HepG2 (cell line): Measurements from ENCODE around the gene SPC24. TPM values are rescaled to one million over a fixed set of nuclear protein-coding genes. Genes with fewer than 3 reads are reported as not detected.

Experiments used
- NRL ChIP-seq: sonication (generic); formaldehyde crosslinking; IDR thresholded peaks from 2 replicates; pipeline ENCODE4 v1.5.0; 2020; ENCODE audit warnings: missing genetic modification reagents, mild to moderate bottlenecking, moderate library complexity, borderline replicate concordance
- POGZ ChIP-seq: sonication (generic); formaldehyde crosslinking; IDR thresholded peaks from 2 replicates; pipeline ENCODE4 v1.4.0; 2020; ENCODE audit warnings: mild to moderate bottlenecking, missing genetic modification reagents
- RBFOX2 ChIP-seq: fragments of 200-400 bp; formaldehyde crosslinking; IDR thresholded peaks from 2 replicates; pipeline ENCODE4 v1.6.1; 2017; ENCODE audit warnings: low read depth, mild to moderate bottlenecking, low read length
- SMYD3 ChIP-seq: sonication (generic); formaldehyde crosslinking; IDR thresholded peaks from 2 replicates; pipeline ENCODE4 v1.8.1; 2023; ENCODE audit warnings: mild to moderate bottlenecking, missing genetic modification reagents
- TCF7L2 ChIP-seq: IDR thresholded peaks from 2 replicates; pipeline ENCODE4 v1.6.1; 2011; ENCODE audit warnings: mild to moderate bottlenecking, low read depth, low read length, moderate library complexity
- ZKSCAN5 ChIP-seq: sonication (generic); formaldehyde crosslinking; IDR thresholded peaks from 2 replicates; pipeline ENCODE4 v1.5.1; 2020; ENCODE audit warnings: mild to moderate bottlenecking, missing genetic modification reagents
- ZMYM2 ChIP-seq: sonication (generic); formaldehyde crosslinking; IDR thresholded peaks from 2 replicates; pipeline ENCODE4 v1.8.0; 2022; ENCODE audit warnings: mild to moderate bottlenecking, missing genetic modification reagents
- ZNF12 ChIP-seq: sonication (generic); formaldehyde crosslinking; IDR thresholded peaks from 2 replicates; pipeline ENCODE4 v1.5.0; 2020; ENCODE audit warnings: missing genetic modification reagents
- ZNF577 ChIP-seq: sonication (generic); formaldehyde crosslinking; IDR thresholded peaks from 2 replicates; pipeline ENCODE4 v1.4.0; 2020; ENCODE audit warnings: mild to moderate bottlenecking, low read depth, missing genetic modification reagents, borderline replicate concordance
- ZNF724P ChIP-seq: sonication (generic); formaldehyde crosslinking; IDR thresholded peaks from 2 replicates; pipeline ENCODE4 v1.8.0; 2022; ENCODE audit warnings: missing genetic modification reagents, borderline replicate concordance
- polyA plus RNA-seq, 8 experiments: library from polyadenylated mRNA; depleted of rRNA in 3 of 8; stranded (reverse) in 7 of 8; unstranded in 1 of 8; fragments of >200 nt; fragmentation: Illumina TruSeq in 4 of 8; extraction: Trizol in 4 of 8; gene quantifications; 2 replicates each; pipeline versions ENCODE4 v1.2.1 to v1.2.3, GENCODE V29; 2011 to 2016; ENCODE audit warnings: low read depth in 4 of 8, missing spikeins in 1 of 8, mixed read lengths in 1 of 8; ENCODE audit not compliant: insufficient read depth in 1 of 8
- total RNA-seq, 5 experiments: library from RNA; depleted of rRNA; stranded (reverse); fragments of >200 nt; fragmentation: Illumina TruSeq; extraction: Trizol; gene quantifications; 2 replicates each; pipeline ENCODE4 v1.2.3, GENCODE V29; 2016; ENCODE audit warnings: low read depth in 1 of 5
- TF ChIP-seq, protein P1 (sequence below): sonication (generic); formaldehyde crosslinking; IDR thresholded peaks from 2 replicates; pipeline ENCODE4 v1.5.0; 2020; ENCODE audit warnings: missing genetic modification reagents
- TF ChIP-seq, protein P2 (sequence below): IDR thresholded peaks from 2 replicates; pipeline ENCODE4 v1.6.1; 2012; ENCODE audit warnings: low read length, improper control_type of control experiment
- TF ChIP-seq, protein P3 (sequence below): sonication (generic); formaldehyde crosslinking; IDR thresholded peaks from 2 replicates; pipeline ENCODE4 v1.8.0; 2022; ENCODE audit warnings: mild to moderate bottlenecking, missing genetic modification reagents
- TF ChIP-seq, protein P4 (sequence below): sonication (generic); formaldehyde crosslinking; IDR thresholded peaks from 2 replicates; pipeline ENCODE4 v1.4.0; 2020; ENCODE audit warnings: mild to moderate bottlenecking, missing genetic modification reagents
- TF ChIP-seq, protein P5 (sequence below): sonication (generic); formaldehyde crosslinking; IDR thresholded peaks from 2 replicates; pipeline ENCODE4 v1.8.1; 2023; ENCODE audit warnings: mild to moderate bottlenecking, missing genetic modification reagents, borderline replicate concordance
- TF ChIP-seq, protein P6 (sequence below): sonication (generic); formaldehyde crosslinking; IDR thresholded peaks from 2 replicates; pipeline ENCODE4 v1.4.0; 2020; ENCODE audit warnings: mild to moderate bottlenecking, missing genetic modification reagents
- TF ChIP-seq, protein P7 (sequence below): sonication (generic); formaldehyde crosslinking; IDR thresholded peaks from 2 replicates; pipeline ENCODE4 v1.5.0; 2020; ENCODE audit warnings: missing genetic modification reagents

Gene SPC24
- total and polyA plus RNA-seq, 2 of the 13 experiments (the other 11 are each of a cell fraction or from before 2014, with no cell fraction given): 10.0 to 46.2 TPM

DNA sequence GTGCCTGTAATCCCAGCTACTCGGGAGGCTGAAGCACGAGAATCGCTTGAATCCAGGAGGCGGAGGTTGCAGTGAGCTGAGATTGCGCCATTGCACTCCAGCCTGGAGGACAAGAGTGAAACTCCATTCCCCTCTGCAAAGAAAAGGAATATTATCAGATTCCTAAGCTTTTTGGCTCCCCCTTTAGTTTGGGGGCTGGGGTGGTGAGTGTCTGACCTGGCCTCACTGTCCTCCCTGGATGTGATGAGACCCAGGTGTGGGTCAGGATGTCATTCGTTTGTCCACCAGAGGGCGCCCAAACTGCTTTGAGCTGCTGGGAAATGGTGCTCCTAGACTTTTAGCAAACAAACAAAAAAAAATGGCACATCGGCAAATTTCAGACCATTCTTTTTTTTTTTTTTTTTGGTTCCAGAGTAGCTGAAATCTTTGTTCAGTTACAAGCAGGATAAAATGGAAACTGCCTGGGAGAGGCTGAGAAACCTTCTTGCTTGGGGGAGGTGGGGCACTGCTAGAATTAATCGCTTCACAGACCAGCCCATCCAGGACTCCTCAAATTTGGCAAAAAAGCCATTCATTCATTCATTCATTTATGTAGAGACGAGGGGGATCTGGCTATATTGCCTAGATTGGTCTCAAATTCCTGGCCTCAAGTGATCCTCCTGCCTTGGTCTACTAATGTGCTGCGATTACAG is 29.4 kb downstream of the SPC24 start (continued):
- no peak for TF ChIP-seq SMYD3 (CRISPR knock-in tag)
- TF ChIP-seq NRL (CRISPR knock-in tag): no peak
- TF ChIP-seq ZNF724P (CRISPR knock-in tag): no peak
- TF ChIP-seq, protein P1, sequence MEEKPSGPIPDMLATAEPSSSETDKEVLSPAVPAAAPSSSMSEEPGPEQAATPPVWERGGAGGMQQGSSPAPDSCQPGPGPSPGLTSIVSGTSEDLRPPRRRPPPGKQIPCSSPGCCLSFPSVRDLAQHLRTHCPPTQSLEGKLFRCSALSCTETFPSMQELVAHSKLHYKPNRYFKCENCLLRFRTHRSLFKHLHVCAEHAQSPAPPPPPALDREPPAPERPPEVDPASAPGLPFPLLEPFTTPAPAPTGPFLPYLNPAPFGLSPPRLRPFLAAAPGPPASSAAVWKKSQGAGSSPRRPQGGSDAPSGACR (CRISPR knock-in tag): no peak
- no peak for TF ChIP-seq POGZ (CRISPR knock-in tag)
- TF ChIP-seq, protein P2, sequence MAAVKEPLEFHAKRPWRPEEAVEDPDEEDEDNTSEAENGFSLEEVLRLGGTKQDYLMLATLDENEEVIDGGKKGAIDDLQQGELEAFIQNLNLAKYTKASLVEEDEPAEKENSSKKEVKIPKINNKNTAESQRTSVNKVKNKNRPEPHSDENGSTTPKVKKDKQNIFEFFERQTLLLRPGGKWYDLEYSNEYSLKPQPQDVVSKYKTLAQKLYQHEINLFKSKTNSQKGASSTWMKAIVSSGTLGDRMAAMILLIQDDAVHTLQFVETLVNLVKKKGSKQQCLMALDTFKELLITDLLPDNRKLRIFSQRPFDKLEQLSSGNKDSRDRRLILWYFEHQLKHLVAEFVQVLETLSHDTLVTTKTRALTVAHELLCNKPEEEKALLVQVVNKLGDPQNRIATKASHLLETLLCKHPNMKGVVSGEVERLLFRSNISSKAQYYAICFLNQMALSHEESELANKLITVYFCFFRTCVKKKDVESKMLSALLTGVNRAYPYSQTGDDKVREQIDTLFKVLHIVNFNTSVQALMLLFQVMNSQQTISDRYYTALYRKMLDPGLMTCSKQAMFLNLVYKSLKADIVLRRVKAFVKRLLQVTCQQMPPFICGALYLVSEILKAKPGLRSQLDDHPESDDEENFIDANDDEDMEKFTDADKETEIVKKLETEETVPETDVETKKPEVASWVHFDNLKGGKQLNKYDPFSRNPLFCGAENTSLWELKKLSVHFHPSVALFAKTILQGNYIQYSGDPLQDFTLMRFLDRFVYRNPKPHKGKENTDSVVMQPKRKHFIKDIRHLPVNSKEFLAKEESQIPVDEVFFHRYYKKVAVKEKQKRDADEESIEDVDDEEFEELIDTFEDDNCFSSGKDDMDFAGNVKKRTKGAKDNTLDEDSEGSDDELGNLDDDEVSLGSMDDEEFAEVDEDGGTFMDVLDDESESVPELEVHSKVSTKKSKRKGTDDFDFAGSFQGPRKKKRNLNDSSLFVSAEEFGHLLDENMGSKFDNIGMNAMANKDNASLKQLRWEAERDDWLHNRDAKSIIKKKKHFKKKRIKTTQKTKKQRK: no peak
- TF ChIP-seq, protein P3, sequence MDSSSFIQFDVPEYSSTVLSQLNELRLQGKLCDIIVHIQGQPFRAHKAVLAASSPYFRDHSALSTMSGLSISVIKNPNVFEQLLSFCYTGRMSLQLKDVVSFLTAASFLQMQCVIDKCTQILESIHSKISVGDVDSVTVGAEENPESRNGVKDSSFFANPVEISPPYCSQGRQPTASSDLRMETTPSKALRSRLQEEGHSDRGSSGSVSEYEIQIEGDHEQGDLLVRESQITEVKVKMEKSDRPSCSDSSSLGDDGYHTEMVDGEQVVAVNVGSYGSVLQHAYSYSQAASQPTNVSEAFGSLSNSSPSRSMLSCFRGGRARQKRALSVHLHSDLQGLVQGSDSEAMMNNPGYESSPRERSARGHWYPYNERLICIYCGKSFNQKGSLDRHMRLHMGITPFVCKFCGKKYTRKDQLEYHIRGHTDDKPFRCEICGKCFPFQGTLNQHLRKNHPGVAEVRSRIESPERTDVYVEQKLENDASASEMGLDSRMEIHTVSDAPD: no peak
- TF ChIP-seq, protein P4, sequence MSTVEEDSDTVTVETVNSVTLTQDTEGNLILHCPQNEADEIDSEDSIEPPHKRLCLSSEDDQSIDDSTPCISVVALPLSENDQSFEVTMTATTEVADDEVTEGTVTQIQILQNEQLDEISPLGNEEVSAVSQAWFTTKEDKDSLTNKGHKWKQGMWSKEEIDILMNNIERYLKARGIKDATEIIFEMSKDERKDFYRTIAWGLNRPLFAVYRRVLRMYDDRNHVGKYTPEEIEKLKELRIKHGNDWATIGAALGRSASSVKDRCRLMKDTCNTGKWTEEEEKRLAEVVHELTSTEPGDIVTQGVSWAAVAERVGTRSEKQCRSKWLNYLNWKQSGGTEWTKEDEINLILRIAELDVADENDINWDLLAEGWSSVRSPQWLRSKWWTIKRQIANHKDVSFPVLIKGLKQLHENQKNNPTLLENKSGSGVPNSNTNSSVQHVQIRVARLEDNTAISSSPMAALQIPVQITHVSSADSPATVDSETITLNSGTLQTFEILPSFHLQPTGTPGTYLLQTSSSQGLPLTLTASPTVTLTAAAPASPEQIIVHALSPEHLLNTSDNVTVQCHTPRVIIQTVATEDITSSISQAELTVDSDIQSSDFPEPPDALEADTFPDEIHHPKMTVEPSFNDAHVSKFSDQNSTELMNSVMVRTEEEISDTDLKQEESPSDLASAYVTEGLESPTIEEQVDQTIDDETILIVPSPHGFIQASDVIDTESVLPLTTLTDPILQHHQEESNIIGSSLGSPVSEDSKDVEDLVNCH: no peak
- TF ChIP-seq ZNF577: no peak
- no peak for TF ChIP-seq ZNF12 (CRISPR knock-in tag)
- no peak for TF ChIP-seq ZKSCAN5 (CRISPR knock-in tag)
- peak; percentile 44; the same call in 1 of the 2 replicates for TF ChIP-seq RBFOX2
- TF ChIP-seq, protein P5, sequence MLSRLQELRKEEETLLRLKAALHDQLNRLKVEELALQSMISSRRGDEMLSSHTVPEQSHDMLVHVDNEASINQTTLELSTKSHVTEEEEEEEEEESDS: no peak
- TF ChIP-seq ZMYM2 (CRISPR knock-in tag): no peak
- TF ChIP-seq, protein P6, sequence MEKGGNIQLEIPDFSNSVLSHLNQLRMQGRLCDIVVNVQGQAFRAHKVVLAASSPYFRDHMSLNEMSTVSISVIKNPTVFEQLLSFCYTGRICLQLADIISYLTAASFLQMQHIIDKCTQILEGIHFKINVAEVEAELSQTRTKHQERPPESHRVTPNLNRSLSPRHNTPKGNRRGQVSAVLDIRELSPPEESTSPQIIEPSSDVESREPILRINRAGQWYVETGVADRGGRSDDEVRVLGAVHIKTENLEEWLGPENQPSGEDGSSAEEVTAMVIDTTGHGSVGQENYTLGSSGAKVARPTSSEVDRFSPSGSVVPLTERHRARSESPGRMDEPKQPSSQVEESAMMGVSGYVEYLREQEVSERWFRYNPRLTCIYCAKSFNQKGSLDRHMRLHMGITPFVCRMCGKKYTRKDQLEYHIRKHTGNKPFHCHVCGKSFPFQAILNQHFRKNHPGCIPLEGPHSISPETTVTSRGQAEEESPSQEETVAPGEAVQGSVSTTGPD (CRISPR knock-in tag): no peak
- TF ChIP-seq, protein P7, sequence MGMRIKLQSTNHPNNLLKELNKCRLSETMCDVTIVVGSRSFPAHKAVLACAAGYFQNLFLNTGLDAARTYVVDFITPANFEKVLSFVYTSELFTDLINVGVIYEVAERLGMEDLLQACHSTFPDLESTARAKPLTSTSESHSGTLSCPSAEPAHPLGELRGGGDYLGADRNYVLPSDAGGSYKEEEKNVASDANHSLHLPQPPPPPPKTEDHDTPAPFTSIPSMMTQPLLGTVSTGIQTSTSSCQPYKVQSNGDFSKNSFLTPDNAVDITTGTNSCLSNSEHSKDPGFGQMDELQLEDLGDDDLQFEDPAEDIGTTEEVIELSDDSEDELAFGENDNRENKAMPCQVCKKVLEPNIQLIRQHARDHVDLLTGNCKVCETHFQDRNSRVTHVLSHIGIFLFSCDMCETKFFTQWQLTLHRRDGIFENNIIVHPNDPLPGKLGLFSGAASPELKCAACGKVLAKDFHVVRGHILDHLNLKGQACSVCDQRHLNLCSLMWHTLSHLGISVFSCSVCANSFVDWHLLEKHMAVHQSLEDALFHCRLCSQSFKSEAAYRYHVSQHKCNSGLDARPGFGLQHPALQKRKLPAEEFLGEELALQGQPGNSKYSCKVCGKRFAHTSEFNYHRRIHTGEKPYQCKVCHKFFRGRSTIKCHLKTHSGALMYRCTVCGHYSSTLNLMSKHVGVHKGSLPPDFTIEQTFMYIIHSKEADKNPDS (CRISPR knock-in tag): no peak
- TF ChIP-seq TCF7L2: no peak
